ENCODE measurements around the gene ZNF284.

ZNF284 gene

GRCh38 chr19:44059229-44059628 is 12.7 kb upstream of the ZNF284 start:
- no peaks in the 10 kb centered on the region; the same call in 1 of the 2 replicates for H3K79me2 ChIP-seq (ENCODE audit: insufficient read depth, low read length)
- no peaks in the 10 kb centered on the region for H3K4me1 ChIP-seq (ENCODE audit: insufficient read depth, low read length)
- DNase-seq: peak; percentile 32
- no peak overlapping the region for H3K9ac ChIP-seq (ENCODE audit: low read depth, low read length)
- no peak overlapping the region for H3K4me3 ChIP-seq (ENCODE audit: low read depth in 1 of 2, low read length in 2 of 2)
- H3K9me3 ChIP-seq (ENCODE audit: insufficient read depth, low read length, severe bottlenecking): no peaks in the 10 kb centered on the region
- H3K27ac ChIP-seq (ENCODE audit: low read length): no peak overlapping the region
- H2AFZ ChIP-seq (ENCODE audit: low read depth, low read length): no peak overlapping the region
- H3K36me3 ChIP-seq (ENCODE audit: insufficient read depth, low read length): peaks cover 21% of the 10 kb centered on the region
- no peak overlapping the region for H3K4me2 ChIP-seq (ENCODE audit: insufficient read depth, low read length)
- no peaks in the 10 kb centered on the region for H4K20me1 ChIP-seq (ENCODE audit: insufficient read depth, low read length)
- TF ChIP-seq CTCF (IDR thresholded peaks at IDR 0.05; ENCODE audit: borderline replicate concordance, extremely low read depth, low read length, poor library complexity, severe bottlenecking) (no peak), EZH2 (IDR thresholded peaks at IDR 0.05; ENCODE audit: borderline replicate concordance, low read depth, low read length, severe bottlenecking) (no peak)
- no peaks in the 10 kb centered on the region for H3K27me3 ChIP-seq (ENCODE audit: insufficient read depth, low read length, poor library complexity)
- ATAC-seq (ENCODE audit: insufficient read depth, low read depth): peak; percentile 63

- H3K4me3 ChIP-seq (ENCODE audit: low read depth in 1 of 2, low read length in 2 of 2): no peak overlapping the region
- TF ChIP-seq EZH2 (IDR thresholded peaks at IDR 0.05; ENCODE audit: borderline replicate concordance, low read depth, low read length, severe bottlenecking) (no peak), CTCF (IDR thresholded peaks at IDR 0.05; ENCODE audit: borderline replicate concordance, extremely low read depth, low read length, poor library complexity, severe bottlenecking) (no peak)
- no peak overlapping the region for H3K4me2 ChIP-seq (ENCODE audit: insufficient read depth, low read length)
- H3K27ac ChIP-seq (ENCODE audit: low read length): no peak overlapping the region
- H3K27me3 ChIP-seq (ENCODE audit: insufficient read depth, low read length, poor library complexity): no peaks in the 10 kb centered on the region
- no peak for ATAC-seq (ENCODE audit: insufficient read depth, low read depth)
- H4K20me1 ChIP-seq (ENCODE audit: insufficient read depth, low read length): no peaks in the 10 kb centered on the region
- no peaks in the 10 kb centered on the region for H3K79me2 ChIP-seq (ENCODE audit: insufficient read depth, low read length)
- no peak for DNase-seq
- H3K36me3 ChIP-seq (ENCODE audit: insufficient read depth, low read length): peaks cover 21% of the 10 kb centered on the region; the same call in 1 of the 2 replicates
- H3K9ac ChIP-seq (ENCODE audit: low read depth, low read length): no peak overlapping the region
- H2AFZ ChIP-seq (ENCODE audit: low read depth, low read length): no peak overlapping the region
- H3K9me3 ChIP-seq (ENCODE audit: insufficient read depth, low read length, severe bottlenecking): peaks cover 8% of the 10 kb centered on the region
- H3K4me1 ChIP-seq (ENCODE audit: insufficient read depth, low read length): no peaks in the 10 kb centered on the region
These were observed 10.9 kb upstream of the ZNF284 start for GRCh38 chr19:44061038-44061437.

GRCh38 chr19:44066305-44066704 is 5.7 kb upstream of the ZNF284 start:
- no peak overlapping the region for H3K4me2 ChIP-seq (ENCODE audit: insufficient read depth, low read length)
- DNase-seq (no peak), ATAC-seq (ENCODE audit: insufficient read depth, low read depth) (no peak)
- H3K9me3 ChIP-seq (ENCODE audit: insufficient read depth, low read length, severe bottlenecking): peaks cover 19% of the 10 kb centered on the region
- no peaks in the 10 kb centered on the region for H4K20me1 ChIP-seq (ENCODE audit: insufficient read depth, low read length)
- H2AFZ ChIP-seq (ENCODE audit: low read depth, low read length): no peak overlapping the region
- H3K9ac ChIP-seq (ENCODE audit: low read depth, low read length): no peak overlapping the region
- no peak overlapping the region for H3K4me3 ChIP-seq (ENCODE audit: low read depth in 1 of 2, low read length in 2 of 2)
- H3K27me3 ChIP-seq (ENCODE audit: insufficient read depth, low read length, poor library complexity): no peaks in the 10 kb centered on the region
- TF ChIP-seq CTCF (IDR thresholded peaks at IDR 0.05; ENCODE audit: borderline replicate concordance, extremely low read depth, low read length, poor library complexity, severe bottlenecking): no peak
- TF ChIP-seq EZH2 (IDR thresholded peaks at IDR 0.05; ENCODE audit: borderline replicate concordance, low read depth, low read length, severe bottlenecking): no peak
- H3K4me1 ChIP-seq (ENCODE audit: insufficient read depth, low read length): peaks cover 5% of the 10 kb centered on the region
- H3K27ac ChIP-seq (ENCODE audit: low read length): no peak overlapping the region
- H3K79me2 ChIP-seq (ENCODE audit: insufficient read depth, low read length): no peaks in the 10 kb centered on the region
- peaks cover 17% of the 10 kb centered on the region; the same call in 1 of the 2 replicates for H3K36me3 ChIP-seq (ENCODE audit: insufficient read depth, low read length)

- no peak for ATAC-seq (ENCODE audit: insufficient read depth, low read depth)
- H3K4me1 ChIP-seq (ENCODE audit: insufficient read depth, low read length): peaks cover 28% of the 10 kb centered on the region
- H3K9me3 ChIP-seq (ENCODE audit: insufficient read depth, low read length, severe bottlenecking): peaks cover 19% of the 10 kb centered on the region
- peaks cover 13% of the 10 kb centered on the region; the same call in 1 of the 2 replicates for H3K36me3 ChIP-seq (ENCODE audit: insufficient read depth, low read length)
- H3K79me2 ChIP-seq (ENCODE audit: insufficient read depth, low read length): peaks cover 20% of the 10 kb centered on the region
- no peak for TF ChIP-seq CTCF (IDR thresholded peaks at IDR 0.05; ENCODE audit: borderline replicate concordance, extremely low read depth, low read length, poor library complexity, severe bottlenecking)
- no peak for TF ChIP-seq EZH2 (IDR thresholded peaks at IDR 0.05; ENCODE audit: borderline replicate concordance, low read depth, low read length, severe bottlenecking)
- no peak for DNase-seq
- H2AFZ ChIP-seq (ENCODE audit: low read depth, low read length): no peak overlapping the region
- no peak overlapping the region for H3K9ac ChIP-seq (ENCODE audit: low read depth, low read length)
- no peak overlapping the region for H3K4me3 ChIP-seq (ENCODE audit: low read depth in 1 of 2, low read length in 2 of 2)
- no peak overlapping the region for H3K4me2 ChIP-seq (ENCODE audit: insufficient read depth, low read length)
- H3K27me3 ChIP-seq (ENCODE audit: insufficient read depth, low read length, poor library complexity): no peaks in the 10 kb centered on the region
- no peak overlapping the region for H3K27ac ChIP-seq (ENCODE audit: low read length)
- H4K20me1 ChIP-seq (ENCODE audit: insufficient read depth, low read length): no peaks in the 10 kb centered on the region
These were observed 2.5 kb upstream of the ZNF284 start for GRCh38 chr19:44069415-44069814.

Data from DND-41 (cell line).